CD1c-positive myeloid dendritic cell (primary cell): ENCODE data around the gene NTRK3.
A peak's percentile ranks its signal among the peaks of the same experiment; 100 is the strongest.

Experiments
- DNase-seq: peaks from one replicate; pipeline ENCODE4 v3.0.0-alpha.2; 2016; ENCODE audit errors: extremely low spot score

NTRK3 gene

GRCh38 chr15:88257311-88258092 lies 963 bp upstream of the NTRK3 start:
- DNase-seq: no peak

- no peak for DNase-seq
Measured at GRCh38 chr15:88255484-88256278, 858 bp downstream of the NTRK3 start.

- no peak for DNase-seq
Measured at GRCh38 chr15:88255087-88255483, 1.5 kb downstream of the NTRK3 start.

- DNase-seq: no peak
Measured at GRCh38 chr15:88252441-88252840, 4.1 kb downstream of the NTRK3 start.

GRCh38 chr15:88250826-88251225 lies 5.7 kb downstream of the NTRK3 start:
- DNase-seq: no peak

DNA sequence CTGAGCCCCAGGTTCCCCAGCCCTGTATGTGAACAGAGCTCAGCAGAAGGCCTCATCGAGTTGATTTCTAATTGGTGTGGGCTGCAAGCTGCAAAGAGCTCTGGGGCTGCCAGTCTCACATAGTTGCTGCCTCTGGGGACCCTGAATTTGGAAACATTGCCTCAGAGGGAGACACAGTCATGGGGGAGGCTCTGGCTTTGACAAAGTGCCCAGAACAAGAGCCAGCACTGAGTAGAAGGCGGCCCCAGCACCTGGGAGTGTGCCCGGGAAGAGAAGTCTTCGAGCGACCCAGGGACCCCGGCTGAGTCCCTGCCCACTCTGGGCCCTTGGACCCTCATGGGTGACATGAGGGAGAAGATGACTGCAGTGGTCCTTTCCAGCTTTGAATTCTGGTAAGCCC lies 7.3 kb downstream of the NTRK3 start:
- no peak for DNase-seq

GRCh38 chr15:88247914-88248313 lies 8.6 kb downstream of the NTRK3 start:
- DNase-seq: no peak

- peak; percentile 73 for DNase-seq
Measured at GRCh38 chr15:88246666-88247446, 9.7 kb downstream of the NTRK3 start.

- DNase-seq: no peak
Measured at GRCh38 chr15:88246081-88246480, 10.5 kb downstream of the NTRK3 start.

DNA sequence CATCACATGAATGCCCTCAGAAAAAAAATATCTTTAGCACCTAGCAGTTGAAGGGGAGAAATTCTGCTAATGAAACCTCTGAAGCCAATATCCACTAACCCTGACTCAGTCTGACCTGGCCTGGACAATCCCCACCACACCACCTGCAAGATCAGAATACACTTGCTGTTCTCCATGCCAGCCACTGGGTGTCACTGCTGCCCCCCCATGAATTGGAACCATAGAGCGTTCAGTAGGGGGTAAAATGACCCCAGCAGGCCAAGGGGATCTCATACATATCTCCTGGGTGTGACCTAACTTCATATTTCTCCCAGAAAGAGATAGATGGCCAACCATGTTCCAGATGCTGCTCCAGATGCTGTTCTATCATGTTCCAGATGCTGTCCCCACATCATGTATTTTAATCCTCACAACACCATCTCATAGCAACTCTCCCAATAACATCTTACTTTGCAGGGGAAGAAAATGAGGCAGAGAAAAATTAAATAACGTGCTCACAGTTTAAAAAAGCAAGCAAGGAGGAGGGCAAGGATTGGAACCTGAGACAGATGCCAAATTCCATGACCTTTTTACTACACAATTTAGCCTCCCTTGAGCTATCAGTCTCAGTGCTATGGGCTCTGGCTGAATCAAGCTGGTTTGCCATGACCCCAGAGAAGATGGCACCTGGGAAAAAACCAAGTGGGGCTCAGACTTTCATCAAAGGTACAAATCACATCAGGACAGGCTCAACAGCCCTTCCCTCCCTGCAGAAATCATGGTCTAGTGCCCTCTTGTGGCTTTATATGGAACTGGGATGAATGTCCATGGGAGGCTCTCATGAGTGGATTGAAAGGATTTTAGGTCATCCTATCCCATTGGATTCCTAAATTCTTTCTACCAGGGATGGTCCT lies 12.4 kb downstream of the NTRK3 start:
- peak; percentile 30 for DNase-seq

GRCh38 chr15:88242586-88243555 lies 13.7 kb downstream of the NTRK3 start:
- DNase-seq: no peak

- no peak for DNase-seq
Measured at GRCh38 chr15:88241461-88241860, 15.1 kb downstream of the NTRK3 start.

- DNase-seq: no peak
Measured at GRCh38 chr15:88241060-88241459, 15.5 kb downstream of the NTRK3 start.

DNA sequence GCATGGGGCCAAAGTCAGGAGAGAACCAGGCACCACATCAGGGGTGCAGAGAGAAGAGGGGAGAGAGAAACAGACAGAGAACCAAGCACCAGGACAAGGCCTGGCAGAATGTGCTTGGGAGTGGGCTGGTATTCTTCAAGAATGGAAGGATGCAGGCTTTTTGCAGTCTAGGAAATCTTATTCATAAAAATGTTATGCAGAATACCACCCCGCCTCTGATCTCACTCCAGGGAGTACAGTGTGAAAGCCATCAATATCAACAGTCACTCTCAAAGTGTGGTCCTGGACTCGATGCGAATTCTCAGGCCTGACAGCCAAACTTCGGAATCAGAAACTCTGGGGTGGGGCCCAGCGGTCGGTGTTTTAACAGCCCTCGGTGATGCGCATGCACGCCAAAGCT lies 16.9 kb downstream of the NTRK3 start:
- DNase-seq: no peak

- no peak for DNase-seq
Measured at GRCh38 chr15:88238618-88239430, 17.7 kb downstream of the NTRK3 start.

DNA sequence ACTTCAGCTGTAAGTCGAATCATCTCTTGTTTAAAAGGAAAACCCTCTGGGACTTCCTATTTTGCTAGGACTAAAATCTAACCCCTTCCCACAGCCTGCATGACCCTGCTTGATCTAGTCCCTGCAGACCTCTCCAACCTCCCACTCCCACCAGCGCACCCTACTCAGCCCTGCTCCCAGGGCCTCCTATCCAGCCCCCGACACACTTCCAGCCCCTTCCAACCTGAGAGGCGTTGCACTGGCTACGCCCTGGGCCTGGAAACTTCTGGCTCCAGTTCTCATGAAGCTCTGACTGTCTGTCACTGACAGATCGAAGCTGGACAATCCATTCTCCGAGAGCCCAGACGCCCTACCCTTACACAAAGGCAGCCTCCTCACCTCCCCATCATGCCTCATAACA lies 21.8 kb downstream of the NTRK3 start:
- DNase-seq: no peak

DNA sequence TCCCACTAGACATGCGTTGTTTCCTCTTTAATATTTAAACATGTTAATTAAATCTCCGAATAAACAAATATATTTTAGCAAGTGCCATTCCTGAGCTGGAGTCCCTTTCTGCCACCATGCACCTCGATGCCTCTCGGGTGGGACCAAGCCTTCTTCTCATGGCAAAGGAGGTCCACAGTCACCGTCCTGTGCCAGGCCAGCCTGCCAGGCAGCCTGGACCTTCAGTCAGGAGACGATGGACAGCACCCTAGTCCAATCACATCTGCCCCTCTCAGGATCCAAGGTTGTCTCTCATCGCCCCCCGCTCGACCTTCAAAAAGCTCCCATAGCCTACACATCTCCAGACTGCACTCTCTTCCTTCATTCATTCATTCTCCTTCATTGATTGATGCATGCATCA lies 22.6 kb downstream of the NTRK3 start:
- no peak for DNase-seq

GRCh38 chr15:88232771-88233201 lies 23.8 kb downstream of the NTRK3 start:
- DNase-seq: no peak

- DNase-seq: no peak
Measured at GRCh38 chr15:88231909-88232644, 24.5 kb downstream of the NTRK3 start.
